MM.1S (cell line): ENCODE data around the gene ITPKA.

Source experiments
- DNase-seq: peaks from one replicate; pipeline ENCODE4 v3.0.0-alpha.2; 2015
- H2AFZ ChIP-seq: fragments of 300-600 bp; sonication (generic); 2 replicates; pipeline ENCODE4 v1.6.0; 2016; ENCODE audit warnings: antibody characterized with exemption, low read length
- H3F3A ChIP-seq: fragments of 300-600 bp; sonication (generic); 2 replicates; pipeline ENCODE4 v1.6.1; 2016; ENCODE audit warnings: mild to moderate bottlenecking, antibody characterized with exemption, low read length, moderate library complexity, mixed read lengths; ENCODE audit not compliant: insufficient read depth
- H3K27ac ChIP-seq: fragments of 300-600 bp; sonication (generic); 2 replicates; pipeline ENCODE4 v1.5.1; 2016; ENCODE audit warnings: mild to moderate bottlenecking, low read length
- H3K27me3 ChIP-seq: fragments of 300-600 bp; sonication (generic); replicated peaks from 2 replicates; pipeline ENCODE4 v1.6.0; 2016; ENCODE audit warnings: low read length; ENCODE audit not compliant: insufficient read depth
- H3K36me3 ChIP-seq: fragments of 300-600 bp; sonication (generic); replicated peaks from 2 replicates; pipeline ENCODE4 v1.6.1; 2016; ENCODE audit warnings: mild to moderate bottlenecking, low read length, mixed read lengths; ENCODE audit not compliant: insufficient read depth
- H3K4me1 ChIP-seq: fragments of 300-600 bp; sonication (generic); 2 replicates; pipeline ENCODE4 v1.6.1; 2016; ENCODE audit warnings: low read length, mixed read lengths
- H3K4me2 ChIP-seq: fragments of 300-600 bp; sonication (generic); 2 replicates; pipeline ENCODE4 v1.6.0; 2016; ENCODE audit warnings: low read depth, low read length
- H3K4me3 ChIP-seq: fragments of 300-600 bp; sonication (generic); 2 replicates; pipeline ENCODE4 v1.5.1; 2016; ENCODE audit warnings: low read length, mixed read lengths
- H3K79me2 ChIP-seq: fragments of 300-600 bp; sonication (generic); 2 replicates; pipeline ENCODE4 v1.6.1; 2016; ENCODE audit warnings: mixed run types, low read length, mixed read lengths
- H3K9ac ChIP-seq: fragments of 300-600 bp; sonication (generic); 2 replicates; pipeline ENCODE4 v1.6.1; 2016; ENCODE audit warnings: low read length, mixed read lengths
- H3K9me2 ChIP-seq: fragments of 300-600 bp; sonication (generic); replicated peaks from 2 replicates; pipeline ENCODE4 v1.6.1; 2016; ENCODE audit warnings: mild to moderate bottlenecking, low read length, mixed read lengths; ENCODE audit not compliant: insufficient read depth
- H3K9me3 ChIP-seq: fragments of 300-600 bp; sonication (generic); replicated peaks from 2 replicates; pipeline ENCODE4 v1.6.1; 2016; ENCODE audit warnings: mild to moderate bottlenecking, low read length, mixed read lengths; ENCODE audit not compliant: insufficient read depth
- H4K20me1 ChIP-seq: fragments of 300-600 bp; sonication (generic); 2 replicates; pipeline ENCODE4 v1.6.1; 2016; ENCODE audit warnings: mild to moderate bottlenecking, low read length, moderate library complexity, mixed read lengths; ENCODE audit not compliant: insufficient read depth
- EZH2 ChIP-seq: fragments of 300-600 bp; sonication (generic); optimal IDR thresholded peaks from 2 replicates; pipeline ENCODE3; 2017; ENCODE audit warnings: low read depth, mild to moderate bottlenecking, antibody characterized with exemption, low read length, mixed read lengths
- EZH2phosphoT487 ChIP-seq: fragments of 300-600 bp; sonication (generic); IDR thresholded peaks from 2 replicates; pipeline ENCODE4 v1.6.1; 2018; ENCODE audit warnings: antibody characterized with exemption, low read length
- TF ChIP-seq, protein P1 (sequence below): fragments of 300-600 bp; sonication (generic); IDR thresholded peaks from 2 replicates; pipeline ENCODE4 v1.5.1; 2016; ENCODE audit warnings: antibody characterized with exemption, low read length, mixed read lengths

The ITPKA gene

DNA sequence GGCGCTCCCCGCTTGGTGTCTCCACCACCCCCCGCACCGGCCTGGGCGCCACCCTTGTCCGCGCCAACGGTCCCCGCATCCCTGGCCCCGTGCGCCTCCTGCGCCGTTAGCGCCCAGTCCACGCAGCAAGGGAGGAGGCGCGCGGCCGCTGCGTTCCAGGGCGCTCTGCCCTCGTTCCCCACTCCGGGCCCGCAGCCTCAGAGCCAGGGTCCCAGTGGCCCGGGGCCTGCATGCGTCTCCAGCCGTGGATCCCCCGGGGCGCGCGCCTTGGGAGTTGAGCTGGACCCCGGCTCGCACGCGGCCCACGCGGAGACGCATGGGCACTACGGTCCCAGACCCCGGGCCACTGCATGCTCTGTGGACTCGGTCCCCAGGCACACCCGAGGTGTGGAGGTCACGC lies 7.4 kb upstream of the ITPKA start:
- Histone ChIP-seq H3K36me3 (no peaks in the 10 kb centered on the region), H3K27ac (no peak overlapping the region), H3K4me2 (no peak overlapping the region), H2AFZ (no peak overlapping the region), H3K27me3 (no peaks in the 10 kb centered on the region), H3K79me2 (no peaks in the 10 kb centered on the region), H3K9ac (no peak overlapping the region), H3F3A (0 out of 2 replicates have a peak, but pooled peaks cover 3% of the 10 kb centered on the region), H3K9me3 (no peaks in the 10 kb centered on the region), H4K20me1 (no peaks in the 10 kb centered on the region; the same call in 1 of the 2 replicates), H3K9me2 (no peaks in the 10 kb centered on the region), H3K4me3 (no peak overlapping the region), H3K4me1 (peaks cover 19% of the 10 kb centered on the region)
- TF ChIP-seq EZH2, result no peak
- TF ChIP-seq, protein P1, sequence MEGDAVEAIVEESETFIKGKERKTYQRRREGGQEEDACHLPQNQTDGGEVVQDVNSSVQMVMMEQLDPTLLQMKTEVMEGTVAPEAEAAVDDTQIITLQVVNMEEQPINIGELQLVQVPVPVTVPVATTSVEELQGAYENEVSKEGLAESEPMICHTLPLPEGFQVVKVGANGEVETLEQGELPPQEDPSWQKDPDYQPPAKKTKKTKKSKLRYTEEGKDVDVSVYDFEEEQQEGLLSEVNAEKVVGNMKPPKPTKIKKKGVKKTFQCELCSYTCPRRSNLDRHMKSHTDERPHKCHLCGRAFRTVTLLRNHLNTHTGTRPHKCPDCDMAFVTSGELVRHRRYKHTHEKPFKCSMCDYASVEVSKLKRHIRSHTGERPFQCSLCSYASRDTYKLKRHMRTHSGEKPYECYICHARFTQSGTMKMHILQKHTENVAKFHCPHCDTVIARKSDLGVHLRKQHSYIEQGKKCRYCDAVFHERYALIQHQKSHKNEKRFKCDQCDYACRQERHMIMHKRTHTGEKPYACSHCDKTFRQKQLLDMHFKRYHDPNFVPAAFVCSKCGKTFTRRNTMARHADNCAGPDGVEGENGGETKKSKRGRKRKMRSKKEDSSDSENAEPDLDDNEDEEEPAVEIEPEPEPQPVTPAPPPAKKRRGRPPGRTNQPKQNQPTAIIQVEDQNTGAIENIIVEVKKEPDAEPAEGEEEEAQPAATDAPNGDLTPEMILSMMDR, result no peak
- TF ChIP-seq EZH2phosphoT487, result no peak
- DNase-seq, result no peak

DNA sequence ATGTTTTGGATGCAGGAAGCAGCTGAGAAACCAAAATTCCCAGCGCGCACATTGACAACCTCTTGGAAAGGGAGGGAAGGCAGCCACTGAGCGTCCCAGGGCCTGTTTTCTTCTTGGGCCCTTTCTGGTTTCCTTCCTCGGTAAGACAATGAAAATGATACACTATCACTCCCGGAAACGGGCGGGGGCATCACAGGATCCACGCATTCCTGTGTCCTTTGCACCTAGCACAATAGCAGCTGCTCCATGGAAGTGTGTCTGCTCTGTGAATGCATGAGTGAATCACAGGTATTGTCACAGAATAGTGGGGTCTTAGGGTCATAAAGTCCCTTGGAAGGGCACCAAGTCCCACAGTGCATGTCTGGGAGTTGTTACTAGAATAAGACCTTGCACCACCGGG lies 6.3 kb upstream of the ITPKA start:
- Histone ChIP-seq H3K9me3 (no peaks in the 10 kb centered on the region), H4K20me1 (no peaks in the 10 kb centered on the region), H3K79me2 (no peaks in the 10 kb centered on the region), H2AFZ (no peak overlapping the region), H3K9ac (no peak overlapping the region), H3F3A (peaks cover 3% of the 10 kb centered on the region; the same call in 1 of the 2 replicates), H3K36me3 (no peaks in the 10 kb centered on the region), H3K4me3 (no peak overlapping the region), H3K4me2 (no peak overlapping the region), H3K27ac (no peak overlapping the region), H3K4me1 (peaks cover 14% of the 10 kb centered on the region), H3K27me3 (no peaks in the 10 kb centered on the region), H3K9me2 (no peaks in the 10 kb centered on the region)
- DNase-seq, result no peak
- TF ChIP-seq, protein P1, result no peak
- TF ChIP-seq EZH2 (no peak), EZH2phosphoT487 (no peak)

DNA sequence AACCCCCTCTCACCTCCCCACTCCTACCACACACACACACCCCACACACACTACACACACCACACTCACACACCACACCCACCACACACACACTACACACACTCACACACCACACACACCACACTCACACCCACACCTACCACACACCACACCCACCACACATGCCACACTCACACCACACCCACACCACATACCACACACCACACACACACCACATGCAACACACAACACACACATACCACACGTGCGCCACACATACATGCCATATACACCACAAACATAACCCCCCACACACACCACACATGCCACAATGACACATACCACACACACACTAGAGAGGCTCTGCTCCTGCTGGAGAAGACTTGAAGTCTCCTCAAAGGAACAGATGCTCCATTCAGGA lies 5.9 kb upstream of the ITPKA start:
- Histone ChIP-seq H2AFZ (no peak overlapping the region), H3K27ac (no peak overlapping the region), H3K27me3 (no peaks in the 10 kb centered on the region), H3K9me2 (no peaks in the 10 kb centered on the region), H3K4me2 (no peak overlapping the region), H3K36me3 (no peaks in the 10 kb centered on the region), H3K79me2 (no peaks in the 10 kb centered on the region), H4K20me1 (no peaks in the 10 kb centered on the region), H3K4me1 (peaks cover 14% of the 10 kb centered on the region), H3F3A (peaks cover 5% of the 10 kb centered on the region; the same call in 1 of the 2 replicates), H3K9me3 (no peaks in the 10 kb centered on the region), H3K4me3 (no peak overlapping the region), H3K9ac (no peak overlapping the region)
- no peak for TF ChIP-seq EZH2phosphoT487
- no peak for DNase-seq

DNA sequence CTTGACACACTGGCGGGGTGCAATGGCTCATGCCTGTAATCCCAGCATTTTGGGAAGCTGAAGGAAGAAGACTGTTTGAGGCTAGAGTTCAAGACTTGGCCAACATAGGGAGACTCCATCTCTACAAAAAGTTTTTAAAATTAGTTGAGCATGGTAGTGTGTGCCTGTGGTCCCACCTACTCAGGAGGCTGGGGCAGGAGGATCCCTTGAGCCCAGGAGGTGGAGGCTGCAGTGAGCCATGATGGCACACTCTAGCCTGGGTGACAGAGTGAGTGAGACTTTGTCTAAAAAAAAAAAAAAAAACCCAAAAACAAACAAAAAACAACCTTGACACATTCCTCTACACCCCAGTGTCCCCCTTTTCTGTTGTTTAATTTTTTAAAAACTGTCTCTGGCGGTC lies 4.0 kb upstream of the ITPKA start:
- Histone ChIP-seq H3K27me3 (no peaks in the 10 kb centered on the region), H3K9ac (no peak overlapping the region), H3K4me1 (peaks cover 5% of the 10 kb centered on the region; the same call in 1 of the 2 replicates), H4K20me1 (no peaks in the 10 kb centered on the region), H3K27ac (no peak overlapping the region), H3F3A (peaks cover 12% of the 10 kb centered on the region; the same call in 1 of the 2 replicates), H3K79me2 (no peaks in the 10 kb centered on the region), H3K4me3 (no peak overlapping the region), H3K36me3 (no peaks in the 10 kb centered on the region), H2AFZ (no peak overlapping the region), H3K9me3 (no peaks in the 10 kb centered on the region), H3K4me2 (no peak overlapping the region), H3K9me2 (no peaks in the 10 kb centered on the region)
- no peak for DNase-seq
- TF ChIP-seq EZH2phosphoT487 (no peak), EZH2 (no peak)
- TF ChIP-seq, protein P1, result no peak
